OCI-LY1 (cell line): ENCODE results near the gene TRANK1.

ENCODE experiments used
- CTCF ChIP-seq: fragments of 200-600 bp; sonication (generic), shearing (Covaris generic); IDR thresholded peaks from 2 replicates; pipeline ENCODE4 v1.5.1; 2017; ENCODE audit warnings: mild to moderate bottlenecking, antibody characterized with exemption, low read length, moderate library complexity, mixed read lengths
- EZH2 ChIP-seq: fragments of 200-600 bp; sonication (generic), shearing (Covaris generic); IDR thresholded peaks from 2 replicates; pipeline ENCODE4 v1.8.0; 2017; ENCODE audit warnings: borderline replicate concordance, mixed run types, mild to moderate bottlenecking, antibody characterized with exemption, low read length, moderate library complexity, mixed read lengths

- TF ChIP-seq EZH2 (no peak), CTCF (no peak)
Observed at GRCh38 chr3:36777424-36778218, 167.2 kb downstream of the TRANK1 start.
